Measurements from ENCODE around the gene SRRM2. TPM values are rescaled to one million over a fixed set of nuclear protein-coding genes. Genes with fewer than 3 reads are reported as not detected.

SRRM2 gene
- total RNA-seq, 4 donors from 2014 or later, result 545 to 3,500 (median 1,361) TPM

GRCh38 chr16:2818272-2818876 lies 65.9 kb downstream of the SRRM2 start:
- H3K4me1 ChIP-seq, result peaks cover 0 to 4% (median 0%) of the 10 kb centered on the region in 4 donors
- TF ChIP-seq POLR2A (IDR thresholded peaks at IDR 0.05) (no peak), EP300 (IDR thresholded peaks at IDR 0.05; ENCODE audit: low read depth) (no peak), POLR2AphosphoS5 (IDR thresholded peaks at IDR 0.05) (no peak)
- TF ChIP-seq, protein P1, sequence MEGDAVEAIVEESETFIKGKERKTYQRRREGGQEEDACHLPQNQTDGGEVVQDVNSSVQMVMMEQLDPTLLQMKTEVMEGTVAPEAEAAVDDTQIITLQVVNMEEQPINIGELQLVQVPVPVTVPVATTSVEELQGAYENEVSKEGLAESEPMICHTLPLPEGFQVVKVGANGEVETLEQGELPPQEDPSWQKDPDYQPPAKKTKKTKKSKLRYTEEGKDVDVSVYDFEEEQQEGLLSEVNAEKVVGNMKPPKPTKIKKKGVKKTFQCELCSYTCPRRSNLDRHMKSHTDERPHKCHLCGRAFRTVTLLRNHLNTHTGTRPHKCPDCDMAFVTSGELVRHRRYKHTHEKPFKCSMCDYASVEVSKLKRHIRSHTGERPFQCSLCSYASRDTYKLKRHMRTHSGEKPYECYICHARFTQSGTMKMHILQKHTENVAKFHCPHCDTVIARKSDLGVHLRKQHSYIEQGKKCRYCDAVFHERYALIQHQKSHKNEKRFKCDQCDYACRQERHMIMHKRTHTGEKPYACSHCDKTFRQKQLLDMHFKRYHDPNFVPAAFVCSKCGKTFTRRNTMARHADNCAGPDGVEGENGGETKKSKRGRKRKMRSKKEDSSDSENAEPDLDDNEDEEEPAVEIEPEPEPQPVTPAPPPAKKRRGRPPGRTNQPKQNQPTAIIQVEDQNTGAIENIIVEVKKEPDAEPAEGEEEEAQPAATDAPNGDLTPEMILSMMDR (IDR thresholded peaks at IDR 0.05), result no peak
- H3K36me3 ChIP-seq, result no peaks in the 10 kb centered on the region
- WGBS, 2 donors (ENCODE audit: low coverage in 1 of 2), result 85 to 100% methylated on average over 2 to 10 of the region's 10 CpGs
- in situ Hi-C loops (cut with MboI; ENCODE audit: low pct_ligation_motif_present in 1 of 4, low pct_unique_long_range_greater_than_20kb in 1 of 4, low sequenced_read_pairs in 3 of 4) (no loop called here), intact Hi-C loops (cut with DNase I; ENCODE audit: low total_unique reads) (no loop called here)
- H3K9me3 ChIP-seq, result no peaks in the 10 kb centered on the region
- H3K27ac ChIP-seq, result no peak overlapping the region
- H3K27me3 ChIP-seq, result peaks cover 11% of the 10 kb centered on the region
- no peak overlapping the region for H3K4me3 ChIP-seq
- DNase-seq, result peak; percentile 5

- intact Hi-C loops (cut with DNase I; ENCODE audit: low total_unique reads), result no loop called here
- in situ Hi-C loops (cut with MboI; ENCODE audit: low pct_ligation_motif_present in 1 of 4, low pct_unique_long_range_greater_than_20kb in 1 of 4, low sequenced_read_pairs in 3 of 4), result no loop called here
- Histone ChIP-seq H3K9me3 (no peaks in the 10 kb centered on the region), H3K27me3 (peaks cover 11% of the 10 kb centered on the region), H3K27ac (no peak overlapping the region), H3K36me3 (no peaks in the 10 kb centered on the region), H3K4me3 (no peak overlapping the region), H3K4me1 (peaks cover 0 to 4% (median 0%) of the 10 kb centered on the region in 4 donors)
- TF ChIP-seq POLR2A (IDR thresholded peaks at IDR 0.05) (no peak), EP300 (IDR thresholded peaks at IDR 0.05; ENCODE audit: low read depth) (no peak), POLR2AphosphoS5 (IDR thresholded peaks at IDR 0.05) (no peak)
- TF ChIP-seq, protein P1 (IDR thresholded peaks at IDR 0.05), result no peak
- 89 to 96% methylated on average over 5 to 18 of the region's 18 CpGs for whole genome bisulfite sequencing, 2 donors (ENCODE audit: low coverage in 1 of 2)
- peak; percentile 3 for DNase-seq
Measured at GRCh38 chr16:2819179-2819938, 66.9 kb downstream of the SRRM2 start.

DNA sequence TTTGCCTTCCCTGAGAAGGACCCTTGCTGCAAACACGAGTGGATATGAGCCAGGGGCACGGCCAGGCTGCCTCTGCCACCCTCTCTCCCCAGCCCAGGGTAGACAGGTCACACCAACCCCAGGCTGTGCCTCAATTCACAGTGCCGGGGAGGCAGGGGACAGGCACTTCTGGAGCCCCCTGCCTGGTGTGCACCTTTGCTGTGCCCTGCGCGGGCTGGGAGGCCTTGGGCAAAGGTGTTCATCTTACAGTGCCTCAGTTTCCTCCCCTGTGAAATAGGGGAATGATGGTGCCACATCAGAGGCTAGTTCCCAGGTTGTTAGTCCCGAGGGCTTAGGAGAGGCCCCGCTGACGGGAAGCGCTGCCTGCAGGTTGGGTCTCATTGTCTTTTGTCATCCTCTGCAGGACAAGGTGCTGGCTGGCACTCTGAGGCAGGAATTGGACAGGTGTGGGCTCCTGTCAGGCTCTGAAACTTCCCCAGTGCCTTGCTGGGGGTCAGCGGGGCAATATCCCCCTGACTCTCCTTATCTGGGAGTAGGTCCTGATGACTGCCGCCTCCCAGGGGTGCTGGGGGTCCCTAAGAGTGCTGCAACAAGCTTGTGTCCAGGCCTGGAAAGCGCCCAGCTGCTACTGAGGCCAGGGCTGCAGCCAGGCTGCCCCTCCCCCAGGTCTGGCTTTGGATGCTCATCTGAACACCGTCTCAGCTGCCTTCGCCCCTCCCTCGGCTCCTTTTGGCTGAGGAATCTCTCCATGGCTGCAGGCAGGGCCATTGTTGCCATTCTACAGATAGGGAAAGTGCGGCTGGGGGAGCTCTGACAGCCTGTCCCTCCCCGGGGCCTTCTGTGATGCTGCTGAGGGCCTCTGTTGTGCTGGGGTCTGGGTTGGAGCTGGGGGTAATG lies 67.7 kb downstream of the SRRM2 start:
- intact Hi-C loops (cut with DNase I; ENCODE audit: low total_unique reads), result loop anchor here (5.0 kb wide), 1 partner anchor 1522 kb away; no protein-coding TSS in a partner anchor
- peaks cover 0 to 3% (median 0%) of the 10 kb centered on the region in 4 donors for H3K4me1 ChIP-seq
- H3K36me3 ChIP-seq, result no peaks in the 10 kb centered on the region
- H3K27ac ChIP-seq, result no peak overlapping the region
- H3K4me3 ChIP-seq, result no peak overlapping the region
- TF ChIP-seq POLR2AphosphoS5 (IDR thresholded peaks at IDR 0.05) (no peak), EP300 (IDR thresholded peaks at IDR 0.05; ENCODE audit: low read depth) (no peak), POLR2A (IDR thresholded peaks at IDR 0.05) (no peak)
- TF ChIP-seq, protein P1 (IDR thresholded peaks at IDR 0.05), result no peak
- peaks cover 10% of the 10 kb centered on the region for H3K27me3 ChIP-seq
- 20 to 73% methylated on average over 1 to 16 of the region's 17 CpGs for WGBS, 2 donors (ENCODE audit: low coverage in 1 of 2)
- DNase-seq, result peak; percentile 6
- H3K9me3 ChIP-seq, result no peaks in the 10 kb centered on the region
- in situ Hi-C loops (cut with MboI; ENCODE audit: low pct_ligation_motif_present in 1 of 4, low pct_unique_long_range_greater_than_20kb in 1 of 4, low sequenced_read_pairs in 3 of 4), result no loop called here

Small RNA genes within 50 kb of the gene (small RNA-seq; reads per million reads assigned to genes)
- 0 reads per million in 4 donors for gene SNORA3C

Other genes starting within 250 kb of the SRRM2 start
- 100 to 1,000 TPM; 101 to 237 (median 135) TPM for gene ATP6V0C, start 238.7 kb upstream of the SRRM2 start, total RNA-seq
- 100 to 1,000 TPM in 1 of 4 donors, 10 to 100 TPM in 3; 30.2 to 115 (median 52.4) TPM for gene AMDHD2, start 232.3 kb upstream of the SRRM2 start, total RNA-seq
- 1 to 10 TPM in 2 of 4 donors, not detected in 2; 1.9 to 3.1 TPM for gene CEMP1, start 221.2 kb upstream of the SRRM2 start, total RNA-seq
- gene PDPK1, start 214.6 kb upstream of the SRRM2 start, total RNA-seq, result 10 to 100 TPM; 39.6 to 96.9 (median 69.5) TPM
- 100 to 1,000 TPM in 1 of 4 donors, 10 to 100 TPM in 3; 44.2 to 107 (median 60.3) TPM for gene KCTD5, start 70.1 kb upstream of the SRRM2 start, total RNA-seq
- gene PRSS27, start 32.4 kb upstream of the SRRM2 start, total RNA-seq, result 1 to 10 TPM in 1 of 4 donors, not detected in 3; 1.3 TPM
- 100 to 1,000 TPM; 133 to 433 (median 288) TPM for gene ELOB, start 24.6 kb downstream of the SRRM2 start, total RNA-seq
- not detected for gene PRSS33, start 34.9 kb downstream of the SRRM2 start, total RNA-seq
- not detected for gene PRSS41, start 45.8 kb downstream of the SRRM2 start, total RNA-seq
- 1 to 10 TPM in 2 of 4 donors, not detected in 2; 1.6 to 1.9 TPM for gene PRSS21, start 64.6 kb downstream of the SRRM2 start, total RNA-seq
- 10 to 100 TPM in 2 of 4 donors, 1 to 10 TPM in 1, not detected in 1; 5.2 to 28.3 (median 15.9) TPM for gene ZG16B, start 77.7 kb downstream of the SRRM2 start, total RNA-seq
- gene PRSS22, start 105.5 kb downstream of the SRRM2 start, total RNA-seq, result 10 to 100 TPM in 1 of 4 donors, 1 to 10 TPM in 1, not detected in 2; 2.5 to 11.2 TPM
- gene FLYWCH2, start 130.6 kb downstream of the SRRM2 start, total RNA-seq, result 10 to 100 TPM; 35.0 to 74.4 (median 50.9) TPM
- 10 to 100 TPM; 29.1 to 59.1 (median 34.6) TPM for gene FLYWCH1, start 159.3 kb downstream of the SRRM2 start, total RNA-seq
- 1 to 10 TPM in 2 of 4 donors, under 1 TPM in 1, not detected in 1; 0.79 to 3.2 (median 1.1) TPM for gene KREMEN2, start 211.6 kb downstream of the SRRM2 start, total RNA-seq
- gene PAQR4, start 216.7 kb downstream of the SRRM2 start, total RNA-seq, result 1 to 10 TPM in 3 of 4 donors, not detected in 1; 3.0 to 5.9 (median 4.4) TPM
- 1 to 10 TPM in 2 of 4 donors, under 1 TPM in 1, not detected in 1; 0.55 to 3.6 (median 3.0) TPM for gene PKMYT1, start 227.8 kb downstream of the SRRM2 start, total RNA-seq

Measured in transverse colon (tissue), 4 donors.